Ovary (tissue), 3 donors: ENCODE measurements around the gene CRY2.

Experiments used
- EP300 ChIP-seq: sonication (generic); formaldehyde crosslinking; IDR thresholded peaks from one replicate; pipeline ENCODE4 v1.6.1; 2017; ENCODE audit warnings: antibody characterized with exemption
- POLR2A ChIP-seq: fragments of 450-650 bp; IDR thresholded peaks from one replicate; pipeline ENCODE4 v1.6.1; 2017; ENCODE audit warnings: antibody characterized with exemption, mild to moderate bottlenecking, moderate library complexity
- TF ChIP-seq, protein P1 (sequence below), 3 donors: fragments of 450-650 bp in 2 of 3; fragments of 200-600 bp in 1 of 3; IDR thresholded peaks; one replicate each; pipeline versions ENCODE4 v1.5.1 to v1.8.0; 2016 to 2022; ENCODE audit warnings: antibody characterized with exemption in 3 of 3, mild to moderate bottlenecking in 1 of 3
- donor health status: DM: no; HTN: no; CAD: no.

DNA sequence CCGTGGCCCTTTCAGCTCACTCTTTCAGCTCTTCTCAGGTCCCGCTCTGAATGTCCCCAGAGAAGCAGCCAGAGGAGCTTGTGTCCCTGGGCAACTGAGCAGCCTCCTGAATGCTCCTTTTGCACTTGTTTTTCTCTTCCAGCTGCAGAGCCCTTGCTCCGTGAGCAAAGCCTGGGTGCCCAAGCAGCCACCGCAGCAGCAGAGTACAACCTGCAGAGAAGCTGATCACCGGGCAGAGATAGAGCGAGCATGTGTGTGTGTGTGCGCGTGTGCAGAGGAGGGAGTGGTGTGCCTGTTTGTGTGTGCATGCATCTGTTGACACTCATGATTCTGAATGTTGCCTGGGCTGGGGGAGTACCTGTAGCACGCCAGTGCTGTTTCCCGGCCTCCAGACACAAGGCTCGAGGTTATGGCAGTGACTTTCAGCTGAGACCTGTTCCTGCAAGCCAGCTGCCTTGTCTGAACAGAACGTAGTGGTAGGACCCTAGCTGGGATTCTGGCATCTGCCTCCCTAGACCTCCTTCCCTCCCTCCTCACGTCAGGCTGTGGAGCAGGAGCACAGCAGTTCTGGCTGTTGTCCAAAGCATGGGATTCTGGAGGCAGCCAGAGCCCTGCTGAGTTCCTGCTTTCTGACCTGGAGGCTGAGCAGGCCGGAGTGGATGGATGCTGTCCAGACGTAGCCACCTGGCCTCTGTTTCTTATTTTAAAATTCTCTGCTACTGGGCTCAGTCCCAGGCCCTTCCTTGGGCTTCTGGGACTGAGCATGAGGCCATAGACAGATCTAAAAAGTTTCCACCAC lies 33.7 kb downstream of the CRY2 start:
- TF ChIP-seq, protein P1, sequence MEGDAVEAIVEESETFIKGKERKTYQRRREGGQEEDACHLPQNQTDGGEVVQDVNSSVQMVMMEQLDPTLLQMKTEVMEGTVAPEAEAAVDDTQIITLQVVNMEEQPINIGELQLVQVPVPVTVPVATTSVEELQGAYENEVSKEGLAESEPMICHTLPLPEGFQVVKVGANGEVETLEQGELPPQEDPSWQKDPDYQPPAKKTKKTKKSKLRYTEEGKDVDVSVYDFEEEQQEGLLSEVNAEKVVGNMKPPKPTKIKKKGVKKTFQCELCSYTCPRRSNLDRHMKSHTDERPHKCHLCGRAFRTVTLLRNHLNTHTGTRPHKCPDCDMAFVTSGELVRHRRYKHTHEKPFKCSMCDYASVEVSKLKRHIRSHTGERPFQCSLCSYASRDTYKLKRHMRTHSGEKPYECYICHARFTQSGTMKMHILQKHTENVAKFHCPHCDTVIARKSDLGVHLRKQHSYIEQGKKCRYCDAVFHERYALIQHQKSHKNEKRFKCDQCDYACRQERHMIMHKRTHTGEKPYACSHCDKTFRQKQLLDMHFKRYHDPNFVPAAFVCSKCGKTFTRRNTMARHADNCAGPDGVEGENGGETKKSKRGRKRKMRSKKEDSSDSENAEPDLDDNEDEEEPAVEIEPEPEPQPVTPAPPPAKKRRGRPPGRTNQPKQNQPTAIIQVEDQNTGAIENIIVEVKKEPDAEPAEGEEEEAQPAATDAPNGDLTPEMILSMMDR (IDR thresholded peaks at IDR 0.05) = no peak
- no peak for TF ChIP-seq POLR2A
- no peak for TF ChIP-seq EP300
